GM10266 (cell line): ENCODE data around the gene OR10A5.
"Not testable (repeated sequence)": the region's sequence is repeated elsewhere in the genome, so short reads cannot be mapped to it uniquely, and the experiment has no call there.

Experiments used
- DNase-seq: peaks from one replicate; pipeline ENCODE4 v3.0.0; 2012; ENCODE audit errors: extremely low spot score
- CTCF ChIP-seq: IDR thresholded peaks from 2 replicates; pipeline ENCODE4 v1.5.1; 2012; ENCODE audit warnings: mild to moderate bottlenecking, low read depth; ENCODE audit not compliant: control insufficient read depth, insufficient read depth; ENCODE audit errors: missing control alignments

OR10A5 gene

DNA sequence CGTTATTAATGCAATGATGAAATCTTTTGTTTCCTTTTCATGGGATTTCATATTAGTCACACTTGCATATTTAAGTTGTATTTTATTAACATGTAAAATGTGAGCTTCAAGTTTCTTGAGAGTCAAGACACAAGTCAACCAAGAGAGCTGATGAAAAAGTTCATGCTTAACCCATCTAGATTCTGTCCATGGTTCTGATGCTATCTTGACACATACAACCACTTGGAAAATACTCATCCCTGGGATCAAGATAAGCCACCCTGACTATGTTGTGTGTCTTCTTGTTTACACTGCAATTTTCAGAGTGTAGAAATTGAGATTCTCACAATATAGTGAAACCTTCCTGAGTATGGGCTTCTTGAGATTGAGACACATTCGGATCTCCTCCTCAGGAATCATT is 30.3 kb downstream of the OR10A5 start:
- TF ChIP-seq CTCF, result no peak

GRCh38 chr11:6876325-6876724 is 30.8 kb downstream of the OR10A5 start, which contains the start of gene OR10A4:
Gene OR10A4, plus strand, starts transcription at chr11:6876625. Its CDS starts 23 bp downstream, at chr11:6876648.
- DNase-seq, result no peak
- TF ChIP-seq CTCF, result no peak

More for the DNA sequence above, 30.3 kb downstream of the OR10A5 start:
- DNase-seq, result no peak

DNA sequence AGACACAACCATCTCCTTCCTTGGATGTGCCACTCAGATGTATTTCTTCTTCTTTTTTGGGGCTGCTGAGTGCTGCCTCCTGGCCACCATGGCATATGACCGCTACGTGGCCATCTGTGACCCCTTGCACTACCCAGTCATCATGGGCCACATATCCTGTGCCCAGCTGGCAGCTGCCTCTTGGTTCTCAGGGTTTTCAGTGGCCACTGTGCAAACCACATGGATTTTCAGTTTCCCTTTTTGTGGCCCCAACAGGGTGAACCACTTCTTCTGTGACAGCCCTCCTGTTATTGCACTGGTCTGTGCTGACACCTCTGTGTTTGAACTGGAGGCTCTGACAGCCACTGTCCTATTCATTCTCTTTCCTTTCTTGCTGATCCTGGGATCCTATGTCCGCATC is 31.4 kb downstream of the OR10A5 start:
- TF ChIP-seq CTCF, result no peak
- no peak for DNase-seq

GRCh38 chr11:6882751-6883150 is 37.3 kb downstream of the OR10A5 start:
- TF ChIP-seq CTCF, result no peak
- DNase-seq, result no peak

DNA sequence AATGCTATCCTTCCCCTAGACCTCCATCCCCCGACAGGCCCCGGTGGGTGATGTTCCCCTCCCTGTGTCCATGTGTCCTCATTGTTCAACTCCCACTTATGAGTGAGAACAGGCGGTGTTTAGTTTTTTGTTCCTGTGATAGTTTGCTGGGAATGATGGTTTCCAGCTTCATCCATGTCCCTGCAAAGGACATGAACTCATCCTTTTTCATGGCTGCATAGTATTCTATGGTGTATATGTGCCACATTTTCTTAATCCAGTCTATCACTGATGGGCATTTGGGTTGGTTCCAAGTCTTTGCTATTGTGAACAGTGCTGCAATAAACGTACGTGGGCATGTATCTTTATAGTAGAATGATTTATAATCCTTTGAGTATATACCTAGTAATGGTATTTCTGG is 42.2 kb downstream of the OR10A5 start:
- DNase-seq, result not testable (repeated sequence)

- no peak for TF ChIP-seq CTCF
- DNase-seq, result no peak
Observed at GRCh38 chr11:6888830-6889229, 43.3 kb downstream of the OR10A5 start.

- TF ChIP-seq CTCF, result no peak
- DNase-seq, result no peak
Observed at GRCh38 chr11:6889835-6890234, 44.4 kb downstream of the OR10A5 start.

- TF ChIP-seq CTCF, result no peak
- DNase-seq, result no peak
Observed at GRCh38 chr11:6892400-6892799, 46.9 kb downstream of the OR10A5 start, which contains the start of gene OR2D2. Gene OR2D2, minus strand, starts transcription at chr11:6892500. Its CDS starts 0 bp downstream, at chr11:6892500.
